GM12878 (cell line): ENCODE measurements around the gene PCBP4.

ENCODE experiments used
- EZH2 ChIP-seq: IDR thresholded peaks from 2 replicates; pipeline ENCODE4 v1.6.1; 2012; ENCODE audit warnings: low read depth, mild to moderate bottlenecking, control low read depth, inconsistent platforms, low read length, borderline replicate concordance; ENCODE audit not compliant: control insufficient read depth
- MEF2A ChIP-seq: IDR thresholded peaks from 2 replicates; pipeline ENCODE4 v1.6.1; 2011; ENCODE audit warnings: low read depth, mild to moderate bottlenecking, low read length, moderate library complexity; ENCODE audit not compliant: insufficient read depth
- POLR2A ChIP-seq: IDR thresholded peaks from 2 replicates; pipeline ENCODE4 v1.6.1; 2011; ENCODE audit warnings: low read depth, mild to moderate bottlenecking, low read length
- POLR2AphosphoS2 ChIP-seq: IDR thresholded peaks from 2 replicates; pipeline ENCODE4 v1.6.1; 2011; ENCODE audit warnings: low read depth, mild to moderate bottlenecking, low read length, improper control_type of control experiment, moderate library complexity
- RAD21 ChIP-seq: IDR thresholded peaks from 2 replicates; pipeline ENCODE4 v1.6.1; 2011; ENCODE audit warnings: mild to moderate bottlenecking, low read depth, low read length, moderate library complexity; ENCODE audit not compliant: insufficient read depth
- TAF1 ChIP-seq: IDR thresholded peaks from 2 replicates; pipeline ENCODE4 v1.6.1; 2011; ENCODE audit warnings: mild to moderate bottlenecking, low read depth, low read length, borderline replicate concordance
- TF ChIP-seq, protein P1 (sequence below): IDR thresholded peaks from 2 replicates; pipeline ENCODE4 v1.6.1; 2011; ENCODE audit warnings: low read depth, mild to moderate bottlenecking, low read length, moderate library complexity, borderline replicate concordance; ENCODE audit errors: extremely low read depth

DNA sequence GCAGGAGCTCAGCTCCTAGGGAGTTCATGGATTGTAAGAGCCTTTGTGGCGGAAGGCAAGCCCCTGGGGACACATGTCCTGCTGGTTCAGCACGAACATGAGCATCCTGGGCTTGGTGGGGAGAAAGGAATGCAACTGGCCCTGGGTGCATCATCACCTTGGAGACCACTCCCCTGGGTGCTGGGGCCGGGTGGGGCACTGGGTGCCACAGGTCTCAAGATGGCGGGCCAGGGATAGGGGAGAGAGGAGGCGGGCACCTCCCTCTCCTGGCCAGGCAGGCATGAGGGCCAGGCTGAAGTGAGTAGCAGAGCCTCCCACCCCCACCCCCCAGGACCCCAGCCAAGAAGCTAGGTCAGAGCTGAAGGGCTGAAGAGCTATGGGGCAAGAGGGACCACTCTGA, 768 bp downstream of the PCBP4 start:
- TF ChIP-seq EZH2 (no peak), RAD21 (no peak), POLR2A (no peak), TAF1 (no peak), POLR2AphosphoS2 (no peak), MEF2A (no peak)
- TF ChIP-seq, protein P1, sequence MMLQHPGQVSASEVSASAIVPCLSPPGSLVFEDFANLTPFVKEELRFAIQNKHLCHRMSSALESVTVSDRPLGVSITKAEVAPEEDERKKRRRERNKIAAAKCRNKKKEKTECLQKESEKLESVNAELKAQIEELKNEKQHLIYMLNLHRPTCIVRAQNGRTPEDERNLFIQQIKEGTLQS: no peak
